Choroid plexus epithelial cell (primary cell): Measurements from ENCODE around the gene RGL3.
A peak's percentile ranks its signal among the peaks of the same experiment; 100 is the strongest.
"Not testable (repeated sequence)": the region's sequence is repeated elsewhere in the genome, so short reads cannot be mapped to it uniquely, and the experiment has no call there.

Experiments used
- DNase-seq: peaks from one replicate; pipeline ENCODE4 v3.0.0-alpha.2; 2010; ENCODE audit warnings: low read depth
- H3K4me3 ChIP-seq: 2 replicates; pipeline ENCODE4 v1.5.1; 2011; ENCODE audit warnings: low read depth, mild to moderate bottlenecking, control low read depth, low read length, moderate library complexity
- TF ChIP-seq, protein P1 (sequence below): conservative IDR thresholded peaks from 2 replicates; pipeline ENCODE4 v1.5.1; 2011; ENCODE audit warnings: low read depth, mild to moderate bottlenecking, control low read depth, inconsistent platforms, low read length, moderate library complexity

Gene RGL3

DNA sequence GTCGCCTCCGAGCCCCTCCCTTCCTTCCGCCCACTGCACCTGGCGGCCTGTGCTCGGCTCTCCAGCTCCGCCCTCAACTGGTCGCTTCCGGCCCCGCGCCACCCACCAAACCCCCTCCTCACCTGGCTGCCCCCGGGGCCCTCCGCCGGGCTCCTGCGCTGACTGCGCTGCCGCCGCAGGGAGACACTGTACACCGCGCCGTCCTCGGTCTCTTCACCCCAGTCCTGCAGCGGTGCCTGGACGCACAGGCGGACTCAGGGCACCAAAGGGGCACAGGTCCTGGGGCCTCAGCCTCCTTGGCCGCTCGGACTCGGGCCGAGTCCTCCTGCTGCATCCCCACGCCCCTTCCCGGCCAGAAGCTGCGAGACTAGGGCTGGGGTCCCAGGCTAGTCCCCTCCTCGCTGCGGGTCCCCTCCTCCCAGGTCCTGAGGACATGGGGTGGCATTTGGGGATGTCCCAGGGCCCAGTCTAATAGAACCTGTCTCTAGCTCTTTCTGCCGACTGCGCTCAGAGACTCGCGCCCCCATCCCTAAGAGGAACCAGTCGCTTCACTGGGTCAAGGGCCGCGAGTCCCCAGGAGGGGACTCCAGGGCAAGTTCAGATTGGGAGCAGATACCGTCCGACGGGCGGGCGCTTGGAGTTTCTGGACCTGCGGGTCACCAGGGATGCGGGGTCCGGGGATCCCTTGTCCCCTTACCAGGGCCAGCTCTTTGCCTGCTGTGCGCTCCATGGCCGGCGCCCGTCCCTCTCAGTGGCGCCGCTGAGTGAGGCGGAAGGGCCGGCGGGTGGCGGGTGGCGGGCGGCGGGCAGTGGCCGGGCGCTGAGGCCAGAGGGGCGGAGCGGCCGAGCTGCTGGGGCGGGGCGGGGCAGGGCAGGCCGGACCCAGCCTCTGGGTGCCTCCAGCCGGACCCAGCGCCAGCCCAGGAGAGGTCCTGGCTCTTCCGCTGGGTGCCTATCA is at the start of gene RGL3:
RGL3 (minus strand) TSS at position 766 of the 958 bp plus-strand sequence; CDS start at position 730, 36 bp downstream.
- TF ChIP-seq, protein P1, sequence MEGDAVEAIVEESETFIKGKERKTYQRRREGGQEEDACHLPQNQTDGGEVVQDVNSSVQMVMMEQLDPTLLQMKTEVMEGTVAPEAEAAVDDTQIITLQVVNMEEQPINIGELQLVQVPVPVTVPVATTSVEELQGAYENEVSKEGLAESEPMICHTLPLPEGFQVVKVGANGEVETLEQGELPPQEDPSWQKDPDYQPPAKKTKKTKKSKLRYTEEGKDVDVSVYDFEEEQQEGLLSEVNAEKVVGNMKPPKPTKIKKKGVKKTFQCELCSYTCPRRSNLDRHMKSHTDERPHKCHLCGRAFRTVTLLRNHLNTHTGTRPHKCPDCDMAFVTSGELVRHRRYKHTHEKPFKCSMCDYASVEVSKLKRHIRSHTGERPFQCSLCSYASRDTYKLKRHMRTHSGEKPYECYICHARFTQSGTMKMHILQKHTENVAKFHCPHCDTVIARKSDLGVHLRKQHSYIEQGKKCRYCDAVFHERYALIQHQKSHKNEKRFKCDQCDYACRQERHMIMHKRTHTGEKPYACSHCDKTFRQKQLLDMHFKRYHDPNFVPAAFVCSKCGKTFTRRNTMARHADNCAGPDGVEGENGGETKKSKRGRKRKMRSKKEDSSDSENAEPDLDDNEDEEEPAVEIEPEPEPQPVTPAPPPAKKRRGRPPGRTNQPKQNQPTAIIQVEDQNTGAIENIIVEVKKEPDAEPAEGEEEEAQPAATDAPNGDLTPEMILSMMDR = no peak
- no peak for DNase-seq
- H3K4me3 ChIP-seq = no peak within 1 kb of the TSS

GRCh38 chr19:11468266-11468845 is 49.2 kb upstream of the RGL3 start:
- not testable (repeated sequence) for DNase-seq, H3K4me3 ChIP-seq

- DNase-seq = no peak
- H3K4me3 ChIP-seq = no peak overlapping the region
- TF ChIP-seq, protein P1 = no peak
Measured at GRCh38 chr19:11465600-11465999, 46.5 kb upstream of the RGL3 start.

- DNase-seq = no peak
- TF ChIP-seq, protein P1 = no peak
Measured at GRCh38 chr19:11464333-11465265, 45.5 kb upstream of the RGL3 start.

GRCh38 chr19:11463391-11463790 is 44.3 kb upstream of the RGL3 start:
- TF ChIP-seq, protein P1 = no peak
- no peak for DNase-seq
- no peak overlapping the region for H3K4me3 ChIP-seq

More at GRCh38 chr19:11464333-11465265, 45.5 kb upstream of the RGL3 start:
- no peak overlapping the region for H3K4me3 ChIP-seq

GRCh38 chr19:11461453-11461852 is 42.3 kb upstream of the RGL3 start:
- no peak overlapping the region for H3K4me3 ChIP-seq
- TF ChIP-seq, protein P1 = no peak
- DNase-seq = no peak

- DNase-seq = no peak
- no peak overlapping the region for H3K4me3 ChIP-seq
- TF ChIP-seq, protein P1 = peak; percentile 42
Measured at GRCh38 chr19:11460207-11460606, 41.1 kb upstream of the RGL3 start.

DNA sequence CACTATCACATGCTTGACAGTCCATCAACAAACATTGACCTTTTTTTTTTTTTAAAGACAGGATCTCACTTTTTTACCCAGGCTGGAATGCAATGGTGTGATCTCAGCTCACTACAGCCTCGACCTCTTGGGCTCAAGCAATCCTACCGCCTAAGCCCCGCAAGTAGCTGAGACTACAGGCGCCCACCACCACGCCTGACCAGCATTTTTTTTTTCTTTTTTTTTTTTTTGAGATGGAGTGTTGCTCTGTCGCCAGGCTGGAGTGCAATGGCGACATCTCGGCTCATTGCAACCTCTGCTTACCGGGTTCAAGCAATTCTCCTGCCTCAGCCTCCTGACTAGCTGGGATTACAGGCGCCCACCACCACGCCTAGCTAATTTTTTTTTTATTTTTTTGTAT is 39.8 kb upstream of the RGL3 start:
- DNase-seq, H3K4me3 ChIP-seq: not testable (repeated sequence)
